HG02943 (cell line): ENCODE data around the gene RPS15.
"Not testable (repeated sequence)": the region's sequence is repeated elsewhere in the genome, so short reads cannot be mapped to it uniquely, and the experiment has no call there.

Experiments used
- ATAC-seq: cut with Tn5 transposase; IDR thresholded peaks from one replicate; pipeline ENCODE4 v1.9.1; 2021; ENCODE audit warnings: mild to moderate bottlenecking, low read depth, moderate library complexity; ENCODE audit not compliant: unreplicated experiment

The RPS15 gene

GRCh38 chr19:1431759-1432506, 6.3 kb upstream of the RPS15 start:
- no peak for ATAC-seq

GRCh38 chr19:1432507-1432887, 5.7 kb upstream of the RPS15 start:
- ATAC-seq = no peak

- ATAC-seq = no peak
These were observed 4.8 kb upstream of the RPS15 start for GRCh38 chr19:1433119-1434039.

DNA sequence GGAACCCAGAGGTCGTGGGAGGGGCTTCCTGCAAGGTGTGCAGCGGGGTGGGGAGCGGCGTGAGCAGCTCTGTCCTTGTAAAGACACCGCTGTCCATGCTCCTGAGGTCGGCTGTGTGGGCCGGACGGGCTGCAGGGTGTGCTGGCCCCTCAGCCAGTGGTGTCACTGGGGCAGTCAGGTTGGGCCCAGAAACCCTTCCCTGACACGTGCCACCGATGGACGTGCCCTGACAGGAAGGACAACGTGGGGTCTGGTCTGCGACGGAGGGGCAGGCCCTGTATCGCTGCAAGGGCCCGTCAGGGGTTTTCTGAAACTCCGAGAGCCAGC, 4.2 kb upstream of the RPS15 start:
- ATAC-seq = no peak

DNA sequence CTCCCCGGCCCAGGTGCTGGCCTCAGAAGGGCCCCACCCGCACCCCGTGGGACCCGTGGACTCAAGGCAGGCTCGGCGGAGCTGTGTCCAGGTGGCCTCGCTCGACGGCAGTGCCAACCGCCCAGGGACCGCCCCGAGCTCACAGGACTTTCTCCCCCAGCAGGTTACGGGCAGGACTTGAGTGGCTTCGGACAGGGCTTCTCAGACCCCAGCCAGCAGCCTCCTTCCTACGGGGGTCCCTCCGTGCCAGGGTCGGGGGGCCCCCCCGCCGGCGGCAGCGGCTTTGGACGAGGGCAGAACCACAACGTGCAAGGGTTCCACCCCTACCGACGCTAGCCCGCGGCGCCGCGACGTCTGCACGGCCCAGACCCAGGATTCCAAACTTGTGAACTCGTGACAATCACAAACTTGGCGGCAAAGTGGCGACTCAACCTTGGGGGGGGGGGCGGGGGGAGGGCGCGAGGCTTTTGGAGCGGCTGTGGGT, 3.6 kb upstream of the RPS15 start:
- no peak for ATAC-seq

DNA sequence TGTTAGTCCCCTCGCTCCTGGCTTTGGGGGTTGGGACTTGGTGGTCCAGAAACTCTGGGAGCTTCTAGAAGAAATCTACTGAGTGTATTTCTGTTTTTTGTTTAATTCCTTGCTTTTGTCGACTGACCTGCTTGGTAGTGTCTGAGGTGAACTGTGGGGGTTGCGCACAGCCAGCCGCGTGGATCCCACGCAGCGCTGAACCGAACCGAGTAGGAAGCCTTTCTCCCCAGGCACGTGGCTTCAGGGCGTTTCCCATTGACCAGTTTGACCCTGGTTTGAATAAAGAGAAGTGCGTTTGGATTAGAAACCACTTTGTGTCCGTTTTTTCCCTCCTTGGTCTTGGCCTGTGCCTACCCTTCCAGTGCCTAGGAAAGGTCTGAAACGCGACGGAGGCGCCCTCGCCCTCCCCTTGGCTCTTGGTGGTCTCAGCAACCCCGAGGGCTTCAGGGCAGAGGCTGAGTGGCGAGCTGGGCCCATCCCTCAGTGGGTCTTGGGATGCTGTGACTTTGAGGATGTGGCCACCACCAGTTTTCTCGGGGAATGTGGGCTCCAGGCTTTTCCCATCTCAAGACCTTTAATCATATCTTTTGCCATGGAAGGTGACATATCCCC, 2.7 kb upstream of the RPS15 start:
- ATAC-seq = no peak

DNA sequence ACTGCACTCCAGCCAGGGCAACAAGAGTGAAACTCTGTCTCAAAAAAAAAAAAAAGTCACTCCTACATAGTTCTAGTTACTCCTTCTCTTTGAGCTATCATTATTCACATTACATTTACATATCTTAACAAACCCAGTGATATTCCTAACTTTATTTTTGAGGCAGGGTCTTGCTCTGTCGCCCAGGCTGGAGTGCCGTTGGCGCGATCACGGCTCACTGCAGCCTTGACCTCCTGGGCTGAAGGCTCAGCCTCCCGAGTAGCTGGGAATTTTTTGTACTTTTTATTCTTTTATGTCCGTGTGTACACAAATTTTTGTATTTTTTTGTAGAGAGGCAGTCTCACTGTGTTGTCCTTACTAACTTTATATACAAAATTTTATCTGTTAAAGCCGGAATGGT, 587 bp upstream of the RPS15 start:
- no peak for ATAC-seq

DNA sequence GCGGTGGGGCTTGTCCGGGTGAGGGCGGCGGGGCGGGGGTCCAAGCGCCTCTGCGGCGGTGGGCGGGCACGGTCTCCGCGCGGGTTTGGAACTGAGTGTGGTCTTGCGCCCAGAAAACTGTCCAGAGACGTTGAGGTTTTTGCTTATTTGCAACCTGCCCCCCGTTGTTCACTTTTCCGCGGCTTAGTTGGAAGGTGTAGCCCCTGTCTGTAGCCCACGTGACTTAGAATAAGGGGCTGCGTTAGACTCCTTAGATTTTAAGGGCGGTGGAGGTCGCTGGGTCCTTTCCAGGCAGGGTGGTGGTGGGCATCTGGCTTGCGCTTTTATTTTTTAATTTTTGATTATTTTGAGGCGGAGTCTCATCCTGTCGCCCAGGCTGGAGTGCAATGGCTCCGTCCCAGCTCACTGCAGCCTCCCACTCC, 748 bp downstream of the RPS15 start:
- ATAC-seq = peak; percentile 11

GRCh38 chr19:1439525-1440417, 1.6 kb downstream of the RPS15 start:
- not testable (repeated sequence) for ATAC-seq

DNA sequence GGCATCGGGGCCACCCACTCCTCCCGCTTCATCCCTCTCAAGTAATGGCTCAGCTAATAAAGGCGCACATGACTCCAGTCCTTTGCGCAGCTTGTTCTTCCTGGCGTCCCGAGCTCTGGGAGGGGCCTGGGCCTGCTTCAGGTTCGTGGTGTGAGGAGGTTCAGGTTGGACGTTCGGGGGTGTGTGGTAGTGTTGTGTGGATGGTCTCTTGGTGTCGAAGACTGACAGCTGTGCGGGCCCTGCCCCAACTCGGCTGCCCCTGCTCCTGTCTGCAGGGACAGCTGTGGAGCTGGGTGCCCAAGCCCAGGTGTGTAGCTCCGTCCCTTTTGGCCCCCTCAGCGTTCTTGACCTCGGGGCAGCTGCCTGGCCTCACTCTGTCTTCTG, 2.2 kb downstream of the RPS15 start:
- ATAC-seq = no peak

DNA sequence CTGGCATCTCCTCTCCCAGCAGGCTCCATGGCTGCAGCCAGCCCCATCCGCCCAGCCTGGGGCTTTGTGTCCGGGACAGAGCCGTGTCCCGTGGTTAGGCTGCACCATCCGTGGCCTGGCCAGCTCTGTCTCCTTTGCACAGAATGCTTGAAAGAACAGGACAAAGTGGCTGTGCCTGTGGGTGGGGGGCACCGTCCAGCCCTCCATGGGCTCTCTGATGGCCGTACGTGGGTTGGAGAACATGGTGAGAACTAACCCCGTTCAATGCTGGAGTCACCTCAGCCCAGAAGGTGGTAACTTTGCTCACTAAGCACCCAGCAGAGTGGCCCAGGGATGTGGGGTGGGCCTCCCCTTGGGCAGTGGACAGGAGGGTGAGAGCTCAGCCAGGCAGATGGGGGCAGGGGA, 2.8 kb downstream of the RPS15 start:
- ATAC-seq = no peak

- no peak for ATAC-seq
These were observed 3.7 kb downstream of the RPS15 start for GRCh38 chr19:1441677-1442438.

DNA sequence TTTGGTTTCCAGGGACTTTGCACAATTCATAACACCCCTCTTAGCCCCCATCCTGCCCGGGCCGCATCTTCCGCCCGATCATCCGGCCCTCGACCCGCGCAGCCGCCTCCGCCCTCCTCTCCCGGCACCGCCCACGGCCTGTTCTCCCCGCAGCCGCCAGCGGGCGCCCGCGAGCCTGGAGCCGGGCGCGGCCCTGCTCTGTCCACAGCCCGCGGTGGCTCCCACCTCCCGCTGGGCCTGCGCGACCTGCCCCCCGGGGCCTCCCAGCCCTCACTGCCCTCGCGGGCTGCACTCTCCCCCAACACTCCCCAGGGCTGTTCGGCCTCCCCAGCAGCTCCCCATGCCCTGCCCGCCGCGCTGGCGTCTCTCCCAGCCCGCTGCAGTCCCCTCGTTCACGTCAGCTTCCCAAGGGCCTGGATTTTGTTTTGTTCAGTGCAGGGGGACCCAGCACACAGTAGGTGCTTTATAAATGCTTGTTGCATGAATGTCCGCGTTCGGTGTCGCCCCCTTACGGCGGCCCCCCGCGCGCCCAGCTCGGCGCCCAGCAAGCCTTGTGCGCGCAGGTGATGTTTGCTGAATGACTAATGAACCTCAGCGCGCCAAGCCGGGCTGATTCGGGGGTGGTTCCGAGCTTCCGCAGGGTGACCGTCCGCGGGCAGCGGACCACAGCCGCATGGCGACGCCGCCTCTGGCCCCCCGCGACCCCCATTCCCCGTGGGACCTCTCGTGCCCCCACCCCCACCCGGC, 7.2 kb downstream of the RPS15 start:
- ATAC-seq = no peak

GRCh38 chr19:1445932-1446712, 7.9 kb downstream of the RPS15 start:
- no peak for ATAC-seq

- no peak for ATAC-seq
These were observed 8.7 kb downstream of the RPS15 start for GRCh38 chr19:1446713-1447481.

DNA sequence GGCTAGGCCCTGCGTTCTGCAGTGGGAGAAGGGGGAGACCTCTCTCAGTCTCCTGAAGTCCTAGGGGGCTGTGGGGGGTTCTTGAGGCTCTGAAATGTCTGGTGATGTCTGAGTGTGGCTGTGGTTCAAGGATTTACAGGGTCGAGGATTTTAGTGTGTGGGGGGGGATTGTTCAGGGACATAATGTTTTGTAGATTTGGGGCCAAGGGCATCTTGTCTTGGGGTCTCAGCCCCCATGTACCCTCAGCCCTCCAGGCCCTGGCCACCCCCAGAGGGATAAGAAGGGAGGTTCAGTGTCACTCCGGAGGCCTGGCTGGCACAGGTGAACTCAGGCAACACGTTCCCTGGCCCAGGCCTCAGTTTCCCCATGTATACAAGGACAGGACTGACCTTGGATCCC, 9.3 kb downstream of the RPS15 start:
- no peak for ATAC-seq

DNA sequence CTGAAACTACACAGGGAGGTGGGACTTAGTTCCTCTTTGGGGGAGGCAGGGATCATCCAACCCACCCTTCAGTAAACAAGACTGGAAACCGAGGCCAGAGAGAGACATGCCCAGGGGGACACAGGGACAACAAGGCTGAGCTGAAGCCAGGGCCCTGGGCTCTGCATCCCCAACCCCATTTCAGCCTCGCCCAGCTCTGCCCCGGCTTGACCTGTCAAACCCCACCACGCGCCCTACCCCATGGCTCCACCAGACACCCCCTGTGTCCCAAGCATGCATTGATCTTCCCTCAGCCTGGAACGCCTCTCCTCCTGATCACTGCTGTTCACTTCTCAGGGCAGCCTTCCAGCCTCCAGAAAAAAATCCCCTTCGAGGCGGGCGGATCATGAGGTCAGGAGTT, 9.7 kb downstream of the RPS15 start:
- no peak for ATAC-seq
